ENCODE results near the gene HNRNPH1. TPM values are rescaled to one million over a fixed set of nuclear protein-coding genes. Genes with fewer than 3 reads are reported as not detected.

Gene HNRNPH1
- total and polyA plus RNA-seq, 2 experiments from 2014 or later = 410 to 715 TPM

GRCh38 chr5:179599973-179600372, 23.5 kb downstream of the HNRNPH1 start (continued):
- no peak for TF ChIP-seq ZNF462 (CRISPR knock-in tag; IDR thresholded peaks at IDR 0.05)

GRCh38 chr5:179599566-179599965, 23.9 kb downstream of the HNRNPH1 start:
- 0 out of 2 replicates have a peak, but pooled peaks cover 3% of the 10 kb centered on the region for H3F3A ChIP-seq (replicated peaks; ENCODE audit: low read depth)
- no peaks in the 10 kb centered on the region for H3K9me2 ChIP-seq (ENCODE audit: insufficient read depth)
- Mint-ChIP-seq H3K27me3 (ENCODE audit: insufficient read depth, low read depth, poor library complexity) (peaks cover 9% of the 10 kb centered on the region), H3K36me3 (ENCODE audit: low read depth) (peaks cover 80% of the 10 kb centered on the region), H3K9me3 (no peaks in the 10 kb centered on the region; the same call in 2 of the 3 replicates), H3K4me3 (no peak overlapping the region), H3K27ac (no peak overlapping the region), H3K4me1 (no peaks in the 10 kb centered on the region)
- H3K4me2 ChIP-seq = no peak overlapping the region
- TF ChIP-seq EZH2 (IDR thresholded peaks at IDR 0.05; ENCODE audit: low read depth, unreplicated experiment) = no peak
- ATAC-seq (no peak), DNase-seq (ENCODE audit: low spot score) (no peak)
- H3K4me3 ChIP-seq = no peak overlapping the region
- H3K27me3 ChIP-seq (ENCODE audit: insufficient read depth) = no peaks in the 10 kb centered on the region
- H4K20me1 ChIP-seq (replicated peaks; ENCODE audit: insufficient read depth) = no peaks in the 10 kb centered on the region; the same call in 1 of the 2 replicates
- H3K36me3 ChIP-seq (ENCODE audit: insufficient read depth) = peaks cover 41% of the 10 kb centered on the region
- H2AFZ ChIP-seq = no peak overlapping the region
- H3K4me1 ChIP-seq (ENCODE audit: insufficient read depth) = no peaks in the 10 kb centered on the region
- H3K79me2 ChIP-seq (replicated peaks; ENCODE audit: insufficient read depth) = no peaks in the 10 kb centered on the region; the same call in 1 of the 2 replicates
- no peak overlapping the region for H3K27ac ChIP-seq (ENCODE audit: low read depth)

- no peaks in the 10 kb centered on the region; the same call in 1 of the 2 replicates for H4K20me1 ChIP-seq (replicated peaks; ENCODE audit: insufficient read depth)
- H3K9me2 ChIP-seq (ENCODE audit: insufficient read depth) = no peaks in the 10 kb centered on the region
- no peak overlapping the region for H3K4me3 ChIP-seq
- no peaks in the 10 kb centered on the region; the same call in 1 of the 2 replicates for H3K79me2 ChIP-seq (replicated peaks; ENCODE audit: insufficient read depth)
- H3K4me1 ChIP-seq (ENCODE audit: insufficient read depth) = no peaks in the 10 kb centered on the region
- peaks cover 79% of the 10 kb centered on the region for H3K36me3 Mint-ChIP-seq (ENCODE audit: low read depth)
- peaks cover 5% of the 10 kb centered on the region for H3K27me3 Mint-ChIP-seq (ENCODE audit: insufficient read depth, low read depth, poor library complexity)
- H3K27ac ChIP-seq (ENCODE audit: low read depth) = no peak overlapping the region
- peaks cover 44% of the 10 kb centered on the region for H3K36me3 ChIP-seq (ENCODE audit: insufficient read depth)
- no peak overlapping the region for H3K4me2 ChIP-seq
- ATAC-seq (no peak), DNase-seq (ENCODE audit: low spot score) (no peak)
- TF ChIP-seq STAT1 (IDR thresholded peaks at IDR 0.05; ENCODE audit: unreplicated experiment) (no peak), ZNF331 (CRISPR knock-in tag; IDR thresholded peaks at IDR 0.05; ENCODE audit: low read depth) (no peak), CREB1 (CRISPR knock-in tag; IDR thresholded peaks at IDR 0.05; ENCODE audit: low read depth) (no peak), REST (IDR thresholded peaks at IDR 0.05; ENCODE audit: unreplicated experiment) (no peak)
- no peaks in the 10 kb centered on the region for H3K27me3 ChIP-seq (ENCODE audit: insufficient read depth)
- H3K27ac Mint-ChIP-seq = no peak overlapping the region
- no peaks in the 10 kb centered on the region; the same call in 2 of the 3 replicates for H3K9me3 Mint-ChIP-seq
- no peak overlapping the region for H2AFZ ChIP-seq
- H3K4me1 Mint-ChIP-seq = no peaks in the 10 kb centered on the region
- H3F3A ChIP-seq (replicated peaks; ENCODE audit: low read depth) = 0 out of 2 replicates have a peak, but pooled peaks cover 3% of the 10 kb centered on the region
- H3K4me3 Mint-ChIP-seq = no peak overlapping the region
Measured at GRCh38 chr5:179599100-179599499, 24.4 kb downstream of the HNRNPH1 start.

Measured in GM23338 (cell line).